ENCODE data around the gene RNF220.

DNA sequence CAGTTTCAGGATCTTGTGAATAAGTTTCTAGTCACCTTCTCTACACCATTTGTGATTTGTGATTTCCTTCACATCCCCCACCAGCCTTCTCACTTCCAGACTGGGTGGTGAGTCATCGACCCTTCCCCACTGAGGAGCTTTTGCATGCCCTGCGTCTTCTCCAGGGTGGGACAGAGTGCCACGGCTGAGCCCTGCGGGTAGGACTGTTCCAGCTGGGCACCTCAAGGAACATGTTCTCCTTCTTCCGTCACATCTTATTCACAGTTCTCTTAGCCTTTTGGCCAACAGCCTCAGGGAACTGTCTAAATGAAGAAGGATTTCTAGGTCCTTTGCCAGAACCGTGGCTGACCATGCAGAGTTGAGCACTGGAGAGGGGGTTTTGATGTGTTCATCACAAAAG is 152.7 kb downstream of the RNF220 start:
- TF ChIP-seq CTCF (conservative IDR thresholded peaks at IDR 0.05; ENCODE audit: low read depth, low read length) (no peak), EZH2 (IDR thresholded peaks at IDR 0.05; ENCODE audit: low read length, unreplicated experiment) (no peak), EZH2phosphoT487 (IDR thresholded peaks at IDR 0.05; ENCODE audit: borderline replicate concordance, low read length) (no peak)
